H9 (cell line): ENCODE measurements around the gene MRM2. TPM values are rescaled to one million over a fixed set of nuclear protein-coding genes. Genes with fewer than 3 reads are reported as not detected.

Source experiments
- DNase-seq: peaks from one replicate; pipeline ENCODE4 v3.0.0-alpha.2; 2017
- H2AFZ ChIP-seq: one replicate; pipeline ENCODE4 v1.6.1; 2013; ENCODE audit warnings: mild to moderate bottlenecking, low read length, control low read depth, moderate library complexity
- H2AK5ac ChIP-seq: 2 replicates; pipeline ENCODE4 v1.6.1; 2013; ENCODE audit warnings: low read length, control low read depth, mixed read lengths; ENCODE audit not compliant: insufficient read length
- H2BK120ac ChIP-seq: one replicate; pipeline ENCODE4 v1.6.1; 2013; ENCODE audit warnings: low read depth, mild to moderate bottlenecking, low read length, control low read depth, inconsistent platforms; ENCODE audit not compliant: poor library complexity, severe bottlenecking
- H2BK12ac ChIP-seq: 2 replicates; pipeline ENCODE4 v1.6.1; 2013; ENCODE audit warnings: low read length, control low read depth, mixed read lengths, low read depth; ENCODE audit not compliant: insufficient read length
- H2BK15ac ChIP-seq: 2 replicates; pipeline ENCODE4 v1.6.1; 2013; ENCODE audit warnings: low read depth, low read length, control low read depth
- H2BK20ac ChIP-seq: one replicate; pipeline ENCODE4 v1.6.1; 2013; ENCODE audit warnings: low read depth, mild to moderate bottlenecking, low read length, control low read depth, inconsistent platforms; ENCODE audit not compliant: poor library complexity, severe bottlenecking
- H2BK5ac ChIP-seq: 2 replicates; pipeline ENCODE4 v1.6.1; 2013; ENCODE audit warnings: low read length, control low read depth, mixed read lengths; ENCODE audit not compliant: insufficient read length
- H3K14ac ChIP-seq: 2 replicates; pipeline ENCODE4 v1.6.1; 2013; ENCODE audit warnings: low read length, control low read depth; ENCODE audit not compliant: insufficient read depth
- H3K18ac ChIP-seq: 2 replicates; pipeline ENCODE4 v1.6.1; 2013; ENCODE audit warnings: low read depth, mild to moderate bottlenecking, mixed read lengths, low read length, control low read depth; ENCODE audit not compliant: insufficient read length
- H3K23ac ChIP-seq: 2 replicates; pipeline ENCODE4 v1.6.1; 2013; ENCODE audit warnings: low read length, control low read depth, mixed read lengths, low read depth; ENCODE audit not compliant: insufficient read length
- H3K23me2 ChIP-seq: 2 replicates; pipeline ENCODE4 v1.6.1; 2013; ENCODE audit warnings: low read depth, mild to moderate bottlenecking, mixed read lengths, low read length, control low read depth; ENCODE audit not compliant: insufficient read length, poor library complexity, severe bottlenecking
- H3K27ac ChIP-seq: 2 replicates; pipeline ENCODE4 v1.5.1; 2013; ENCODE audit warnings: low read length, control low read depth, mixed read lengths, low read depth; ENCODE audit not compliant: insufficient read length
- H3K27me3 ChIP-seq: 2 replicates; pipeline ENCODE4 v1.6.1; 2013; ENCODE audit warnings: low read length, control low read depth, inconsistent platforms; ENCODE audit not compliant: insufficient read depth
- H3K4ac ChIP-seq: 2 replicates; pipeline ENCODE4 v1.6.1; 2013; ENCODE audit warnings: low read depth, mild to moderate bottlenecking, control low read depth, inconsistent platforms, low read length, moderate library complexity
- H3K4me1 ChIP-seq: 2 replicates; pipeline ENCODE4 v1.6.1; 2013; ENCODE audit warnings: low read length, control low read depth, inconsistent platforms; ENCODE audit not compliant: insufficient read depth
- H3K4me2 ChIP-seq: 2 replicates; pipeline ENCODE4 v1.6.1; 2013; ENCODE audit warnings: low read length, control low read depth, mixed read lengths; ENCODE audit not compliant: insufficient read length, insufficient read depth
- H3K56ac ChIP-seq: 2 replicates; pipeline ENCODE4 v1.6.1; 2013; ENCODE audit warnings: low read depth, mild to moderate bottlenecking, mixed read lengths, low read length, control low read depth; ENCODE audit not compliant: insufficient read length
- H3K79me1 ChIP-seq: 2 replicates; pipeline ENCODE4 v1.6.1; 2013; ENCODE audit warnings: low read depth, mild to moderate bottlenecking, moderate library complexity, low read length, control low read depth, inconsistent platforms; ENCODE audit not compliant: insufficient read depth, poor library complexity, severe bottlenecking
- H3K79me2 ChIP-seq: 2 replicates; pipeline ENCODE4 v1.6.1; 2013; ENCODE audit warnings: low read length, control low read depth, inconsistent platforms; ENCODE audit not compliant: insufficient read depth
- H3K9ac ChIP-seq: 2 replicates; pipeline ENCODE4 v1.6.1; 2013; ENCODE audit warnings: low read length, control low read depth, mixed read lengths; ENCODE audit not compliant: insufficient read length; ENCODE audit errors: extremely low read depth
- H3K9me3 ChIP-seq: one replicate; pipeline ENCODE4 v1.6.1; 2013; ENCODE audit warnings: low read depth, low read length, inconsistent platforms; ENCODE audit not compliant: control insufficient read depth
- H3T11ph ChIP-seq: one replicate; pipeline ENCODE4 v1.6.1; 2013; ENCODE audit warnings: mild to moderate bottlenecking, low read length, control low read depth, inconsistent platforms
- H4K20me1 ChIP-seq: one replicate; pipeline ENCODE4 v1.6.1; 2013; ENCODE audit not compliant: control insufficient read depth, insufficient read length, insufficient read depth
- H4K5ac ChIP-seq: 2 replicates; pipeline ENCODE4 v1.6.1; 2013; ENCODE audit warnings: low read depth, mild to moderate bottlenecking, mixed read lengths, low read length, control low read depth; ENCODE audit not compliant: insufficient read length
- H4K8ac ChIP-seq: replicated peaks from 2 replicates; pipeline ENCODE4 v1.6.1; 2013; ENCODE audit warnings: low read length, control low read depth, mixed read lengths, low read depth; ENCODE audit not compliant: insufficient read length
- H4K91ac ChIP-seq: 2 replicates; pipeline ENCODE4 v1.6.1; 2013; ENCODE audit warnings: low read depth, mild to moderate bottlenecking, moderate library complexity, mixed read lengths, low read length, control low read depth; ENCODE audit not compliant: insufficient read length
- H3K27ac Mint-ChIP-seq, 3 experiments: 2 replicates in 2 of 3; 3 replicates in 1 of 3; pipeline ENCODE4 v1.8.0; 2020 to 2021; ENCODE audit warnings: mixed read lengths in 3 of 3, mild to moderate bottlenecking in 1 of 3, moderate library complexity in 1 of 3
- H3K27me3 Mint-ChIP-seq: 2 replicates; pipeline ENCODE4 v1.8.0; 2021; ENCODE audit warnings: low read depth, mild to moderate bottlenecking, moderate library complexity, mixed read lengths
- H3K36me3 Mint-ChIP-seq, 3 experiments: 2 replicates in 2 of 3; 3 replicates in 1 of 3; pipeline ENCODE4 v1.8.0; 2020 to 2021; ENCODE audit warnings: low read depth in 3 of 3, mixed read lengths in 3 of 3; ENCODE audit not compliant: insufficient read depth in 1 of 3
- H3K4me1 Mint-ChIP-seq, 2 experiments: 2 replicates each; pipeline ENCODE4 v1.8.0; 2020; ENCODE audit warnings: mixed read lengths in 2 of 2
- H3K4me3 Mint-ChIP-seq, 2 experiments: 2 replicates in 1 of 2; 3 replicates in 1 of 2; pipeline ENCODE4 v1.8.0; 2020 to 2021; ENCODE audit warnings: mild to moderate bottlenecking in 2 of 2, mixed read lengths in 2 of 2, moderate library complexity in 1 of 2
- H3K9me3 Mint-ChIP-seq, 2 experiments: 2 replicates in 1 of 2; 3 replicates in 1 of 2; pipeline ENCODE4 v1.8.0; 2020; ENCODE audit warnings: mild to moderate bottlenecking in 2 of 2, mixed read lengths in 2 of 2, moderate library complexity in 1 of 2
- CTCF ChIP-seq: fragments of 200-600 bp; sonication (generic); conservative IDR thresholded peaks from 3 replicates; pipeline ENCODE4 v1.8.0; 2021; ENCODE audit warnings: antibody characterized with exemption, mild to moderate bottlenecking
- WGBS: extraction: QIAGEN DNeasy Blood & Tissue Kit; methylation state at CpG from one replicate; pipeline ENCODE4 v1.1.7; 2013; ENCODE audit warnings: missing lambda C conversion rate, low lambda C conversion rate, mixed read lengths; ENCODE audit not compliant: insufficient read length; ENCODE audit errors: extremely low coverage; 5-methylcytosine and 5-hydroxymethylcytosine counted together
- total RNA-seq: library from RNA; stranded (reverse); gene quantifications from 2 replicates; pipeline ENCODE4 v1.2.1, GENCODE V29; 2021

The MRM2 gene
- total RNA-seq, 1 experiment from 2014 or later, result 59.0 TPM

- Histone ChIP-seq H4K20me1 (no peaks in the 10 kb centered on the region), H3K18ac (no peak overlapping the region), H2AK5ac (no peak overlapping the region), H2BK15ac (no peak overlapping the region), H2BK12ac (no peak overlapping the region), H4K8ac (no peak overlapping the region), H2BK20ac (no peak overlapping the region), H3K9ac (no peak overlapping the region), H3K27ac (no peak overlapping the region), H4K5ac (no peak overlapping the region), H3K79me2 (no peaks in the 10 kb centered on the region; the same call in 1 of the 2 replicates), H3K56ac (no peak overlapping the region), H2AFZ (no peak overlapping the region), H3K23ac (no peak overlapping the region), H3K23me2 (no peaks in the 10 kb centered on the region), H3K27me3 (no peaks in the 10 kb centered on the region), H3K14ac (no peak overlapping the region), H3T11ph (no peak overlapping the region), H3K79me1 (no peaks in the 10 kb centered on the region), H2BK120ac (no peak overlapping the region), H3K9me3 (no peaks in the 10 kb centered on the region), H3K4me1 (no peaks in the 10 kb centered on the region), H3K4ac (no peak overlapping the region), H2BK5ac (no peak overlapping the region), H3K4me2 (no peak overlapping the region), H4K91ac (no peak overlapping the region)
- DNase-seq, result no peak
- TF ChIP-seq CTCF, result no peak
- Mint-ChIP-seq H3K27me3 (no peaks in the 10 kb centered on the region), H3K4me3 (no peak overlapping the region), H3K4me1 (peaks cover 2 to 6% of the 10 kb centered on the region in 2 experiments), H3K36me3 (no peaks in the 10 kb centered on the region; a peak in 3 of 7 replicates), H3K27ac (no peak overlapping the region), H3K9me3 (no peaks in the 10 kb centered on the region)
- no CpG with 5 or more reads among the region's 8 CpGs for WGBS
Observed at GRCh38 chr7:2287745-2288144, 45.7 kb upstream of the MRM2 start.
